ENCODE data around the gene MAB21L4.

MAB21L4 gene

GRCh38 chr2:240909216-240909974, 13.4 kb upstream of the MAB21L4 start:
- no peak for DNase-seq

- no peak for DNase-seq
These were observed 11.1 kb upstream of the MAB21L4 start for GRCh38 chr2:240906911-240907590.

GRCh38 chr2:240906141-240906910, 10.4 kb upstream of the MAB21L4 start, which contains the start of gene CROCC2:
CROCC2 (plus strand) TSS chr2:240906336; CDS start chr2:240906514, 178 bp downstream.
- DNase-seq, result no peak

- DNase-seq, result no peak
These were observed 9.3 kb upstream of the MAB21L4 start for GRCh38 chr2:240905176-240905781.

- no peak for DNase-seq
These were observed 8.5 kb upstream of the MAB21L4 start for GRCh38 chr2:240904216-240905175.

- DNase-seq, result no peak
These were observed 7.5 kb upstream of the MAB21L4 start for GRCh38 chr2:240903191-240904060.

GRCh38 chr2:240902615-240903041, 6.7 kb upstream of the MAB21L4 start:
- DNase-seq, result no peak

- DNase-seq, result no peak
These were observed 6.1 kb upstream of the MAB21L4 start for GRCh38 chr2:240901986-240902614.

GRCh38 chr2:240900141-240900860, 4.3 kb upstream of the MAB21L4 start:
- no peak for DNase-seq

GRCh38 chr2:240899468-240899865, 3.5 kb upstream of the MAB21L4 start:
- no peak for DNase-seq

GRCh38 chr2:240898731-240899467, 2.9 kb upstream of the MAB21L4 start:
- peak in 1 of 2 donors; percentile 22 for DNase-seq

GRCh38 chr2:240898108-240898730, 2.3 kb upstream of the MAB21L4 start:
- no peak for DNase-seq

- no peak for DNase-seq
These were observed 1.1 kb upstream of the MAB21L4 start for GRCh38 chr2:240896871-240897692.

- no peak for DNase-seq
These were observed 438 bp upstream of the MAB21L4 start for GRCh38 chr2:240896394-240896793.

- no peak for DNase-seq
These were observed 959 bp downstream of the MAB21L4 start for GRCh38 chr2:240894836-240895558.

GRCh38 chr2:240894006-240894405, 1.9 kb downstream of the MAB21L4 start:
- DNase-seq, result no peak

Measured in hippocampal formation (tissue), 2 donors.